HG03457 (cell line): ENCODE data around the gene RPS6KA3.
"Not testable (repeated sequence)": the region's sequence is repeated elsewhere in the genome, so short reads cannot be mapped to it uniquely, and the experiment has no call there.

Source experiments
- ATAC-seq: cut with Tn5 transposase; IDR thresholded peaks from one replicate; pipeline ENCODE4 v1.9.1; 2021; ENCODE audit warnings: moderate number of reproducible peaks; ENCODE audit not compliant: unreplicated experiment

Gene RPS6KA3

DNA sequence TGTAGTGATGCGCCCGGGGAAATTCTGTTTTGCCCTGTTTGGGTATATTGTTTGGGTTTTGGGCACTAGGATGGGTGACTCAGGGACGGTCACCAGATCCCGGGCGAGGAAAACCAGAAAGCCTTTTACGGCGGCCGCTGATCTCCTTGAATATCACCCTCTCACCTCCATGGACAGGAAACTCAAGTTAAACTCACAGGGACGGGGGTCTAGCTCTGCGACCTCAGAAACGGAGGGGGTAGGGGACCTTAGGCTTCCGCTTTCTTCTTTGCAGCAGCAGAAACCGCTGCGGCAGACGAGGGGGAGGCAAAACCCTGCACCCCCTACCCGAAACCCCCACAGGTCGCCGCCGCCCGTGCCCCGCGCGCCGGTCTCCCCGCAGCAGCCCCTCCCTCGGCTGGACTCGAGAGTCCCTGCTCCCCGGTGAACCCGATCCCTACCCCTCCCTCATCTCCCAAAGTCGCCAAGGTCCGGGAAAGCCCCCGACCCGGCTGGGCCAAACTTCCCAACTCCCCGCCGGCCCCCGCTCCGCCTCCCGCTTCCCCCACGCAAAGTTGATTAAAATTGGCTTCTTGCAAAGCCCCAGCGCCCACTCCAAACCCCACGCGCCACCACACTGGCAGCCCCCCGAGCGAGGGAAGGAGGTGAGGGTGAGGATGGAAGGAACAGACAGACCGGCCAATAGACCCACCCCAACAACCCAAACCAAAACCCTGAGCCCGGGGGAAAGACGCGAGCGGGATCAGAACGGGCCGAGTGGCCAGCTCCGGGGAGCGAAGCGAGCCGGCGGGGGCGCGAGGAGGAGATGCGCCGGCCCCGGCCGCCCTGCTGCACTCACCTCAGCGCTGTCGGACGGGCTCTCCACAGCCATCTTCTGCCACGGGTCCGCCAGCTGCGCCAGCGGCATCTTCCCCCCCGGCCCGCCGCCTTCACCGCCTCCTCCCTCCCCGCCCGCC, 705 bp downstream of the RPS6KA3 start:
- peak; percentile 22 for ATAC-seq

- ATAC-seq: peak; percentile 32
Observed at GRCh38 chrX:20265221-20265725, 1.4 kb downstream of the RPS6KA3 start.

GRCh38 chrX:20263474-20263873, 3.2 kb downstream of the RPS6KA3 start:
- ATAC-seq: no peak

DNA sequence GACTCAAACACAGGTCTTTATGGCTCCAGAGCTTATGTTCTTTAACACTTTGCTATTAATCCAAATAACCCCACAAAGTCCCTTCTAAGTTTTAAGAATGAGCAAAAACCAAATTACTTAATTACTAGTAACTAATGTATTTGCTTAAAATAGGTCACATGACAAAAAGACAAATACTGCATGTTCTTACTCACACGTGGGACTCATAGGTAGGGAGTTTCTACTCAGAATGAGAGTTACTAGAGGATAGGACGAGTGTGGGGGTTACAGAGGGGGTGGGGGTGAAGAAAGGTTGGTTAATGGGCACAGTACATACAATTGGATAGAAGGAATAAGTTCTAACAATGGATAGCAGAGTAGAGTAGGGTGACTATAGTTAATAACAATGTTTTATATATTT, 5.8 kb downstream of the RPS6KA3 start:
- ATAC-seq: no peak

- ATAC-seq: no peak
Observed at GRCh38 chrX:20254712-20255299, 11.9 kb downstream of the RPS6KA3 start.

GRCh38 chrX:20253232-20253543, 13.5 kb downstream of the RPS6KA3 start:
- no peak for ATAC-seq

- ATAC-seq: no peak
Observed at GRCh38 chrX:20252381-20253231, 14.1 kb downstream of the RPS6KA3 start.

- no peak for ATAC-seq
Observed at GRCh38 chrX:20251691-20252090, 15.0 kb downstream of the RPS6KA3 start.

DNA sequence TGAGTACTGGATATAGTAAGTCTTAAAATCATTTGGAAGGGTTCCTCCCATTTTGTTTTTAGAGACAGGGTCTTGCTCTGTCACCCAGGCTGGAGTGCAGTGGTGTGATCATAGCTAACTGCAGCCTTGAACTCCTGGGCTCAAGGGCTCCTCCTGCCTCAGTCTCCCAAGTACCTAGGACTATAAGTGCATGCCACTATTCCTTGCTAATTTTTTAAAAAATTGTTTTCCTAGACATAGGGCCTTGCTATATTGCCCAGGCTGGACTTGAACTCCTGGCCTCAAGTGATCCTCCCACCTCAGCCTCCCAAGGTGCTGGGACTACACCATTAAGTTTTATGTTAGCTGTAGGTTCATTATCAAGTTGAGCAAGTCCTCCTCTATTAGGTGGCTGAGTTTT, 16.6 kb downstream of the RPS6KA3 start:
- ATAC-seq: not testable (repeated sequence)

GRCh38 chrX:20248592-20249192, 18.0 kb downstream of the RPS6KA3 start:
- no peak for ATAC-seq

- ATAC-seq: no peak
Observed at GRCh38 chrX:20244931-20245330, 21.8 kb downstream of the RPS6KA3 start.

DNA sequence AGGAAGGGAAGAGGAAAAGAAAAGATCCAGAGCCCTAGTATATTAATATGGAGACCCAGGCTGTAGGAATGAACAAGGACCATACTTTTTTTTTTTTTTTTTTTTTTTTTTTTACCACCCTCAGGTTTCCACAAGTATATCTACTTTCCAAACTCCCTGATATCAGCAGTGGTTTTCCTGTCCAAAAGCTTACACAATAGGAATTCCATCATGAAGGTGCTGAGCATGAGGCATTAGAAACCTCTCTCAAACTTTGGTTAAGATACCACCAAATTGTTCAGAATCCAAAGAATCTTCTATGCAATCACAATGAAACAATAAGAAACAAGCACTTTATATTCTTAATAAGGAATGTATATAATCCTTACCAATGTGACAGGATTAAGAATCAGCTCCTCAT, 26.5 kb downstream of the RPS6KA3 start:
- no peak for ATAC-seq

- ATAC-seq: no peak
Observed at GRCh38 chrX:20237864-20238263, 28.8 kb downstream of the RPS6KA3 start.

DNA sequence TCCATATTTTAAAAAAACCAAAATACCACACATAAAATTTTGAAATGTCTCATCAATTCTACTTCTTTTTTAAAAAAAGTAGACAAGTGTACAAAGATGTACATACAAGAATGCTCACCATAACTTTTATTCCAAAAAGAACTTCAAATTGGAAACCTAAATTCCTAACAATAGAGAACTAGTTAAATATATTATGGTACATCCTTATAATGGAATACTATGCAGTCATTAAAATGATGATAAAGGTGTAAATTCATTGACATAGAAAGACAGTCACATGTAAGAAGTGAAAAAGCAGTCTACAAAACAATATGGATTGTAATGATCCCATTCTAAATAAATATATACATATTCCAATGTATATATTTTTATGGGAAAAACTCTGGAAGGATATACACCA, 31.0 kb downstream of the RPS6KA3 start:
- ATAC-seq: no peak

DNA sequence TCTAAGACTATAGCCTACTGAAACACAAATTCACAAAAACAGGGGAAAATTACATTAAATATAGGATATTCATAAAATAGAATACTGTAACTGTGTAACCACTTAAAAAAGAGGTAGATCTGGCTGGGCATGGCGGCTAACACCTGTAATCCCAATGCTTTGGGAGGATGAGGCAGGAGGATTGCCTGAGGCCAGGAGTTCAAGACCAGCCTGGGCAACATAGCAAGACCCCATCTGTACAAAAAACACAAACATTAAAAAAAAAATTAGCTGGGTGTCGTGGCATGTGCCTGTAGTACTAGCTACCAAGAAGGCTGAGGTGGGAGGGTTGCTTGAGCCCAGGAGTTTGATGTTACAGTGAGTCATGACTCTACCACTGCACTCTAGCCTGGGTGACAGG, 33.4 kb downstream of the RPS6KA3 start:
- ATAC-seq: no peak

DNA sequence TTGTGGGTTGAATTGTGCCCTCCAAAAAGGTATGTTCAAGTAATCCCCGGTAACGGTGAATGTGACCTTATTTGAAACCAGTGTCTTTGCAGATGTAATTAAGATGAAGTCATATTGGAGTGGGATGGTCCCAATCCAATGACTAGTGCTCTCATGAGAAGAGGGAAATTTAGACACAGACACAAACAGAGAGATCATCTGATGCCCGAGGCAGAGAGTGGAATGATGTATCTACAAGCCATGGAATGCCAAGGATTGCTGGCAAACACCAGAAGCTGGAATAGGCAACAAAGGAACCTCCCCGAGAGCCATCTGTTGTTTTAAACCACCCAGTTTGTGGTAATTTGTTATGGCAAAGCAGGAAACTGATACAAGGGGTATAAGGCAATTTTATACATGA, 35.1 kb downstream of the RPS6KA3 start:
- ATAC-seq: no peak

DNA sequence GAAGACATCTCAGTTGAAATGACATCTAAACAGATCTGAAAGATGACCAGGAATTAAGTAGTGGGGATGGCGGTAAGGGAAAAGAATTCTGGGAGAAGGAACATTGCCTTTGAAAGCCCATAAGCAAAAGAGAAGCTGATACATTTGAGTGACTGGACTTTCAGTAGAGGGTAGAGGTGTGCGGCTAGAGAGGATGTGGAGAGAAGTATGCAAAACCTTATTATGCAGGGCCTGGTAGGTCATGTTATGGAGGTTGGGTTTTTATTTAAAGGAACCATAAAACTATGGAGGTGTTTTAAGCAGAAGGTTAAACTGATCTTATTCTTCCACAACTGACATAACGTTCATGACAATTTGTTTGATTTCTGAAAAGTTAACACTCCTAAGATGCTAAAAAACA, 36.3 kb downstream of the RPS6KA3 start:
- no peak for ATAC-seq

- no peak for ATAC-seq
Observed at GRCh38 chrX:20229155-20229554, 37.6 kb downstream of the RPS6KA3 start.

GRCh38 chrX:20228245-20228644, 38.5 kb downstream of the RPS6KA3 start:
- no peak for ATAC-seq

- no peak for ATAC-seq
Observed at GRCh38 chrX:20227116-20227515, 39.6 kb downstream of the RPS6KA3 start.

GRCh38 chrX:20225488-20225833, 41.2 kb downstream of the RPS6KA3 start:
- ATAC-seq: no peak
